Neural crest cell (in vitro differentiated cells): ENCODE data around the gene CD274. TPM values are rescaled to one million over a fixed set of nuclear protein-coding genes. Genes with fewer than 3 reads are reported as not detected.

Source experiments
- DNase-seq: peaks from one replicate; pipeline ENCODE4 v3.0.0; 2021; ENCODE audit warnings: low read depth, mixed read lengths, low spot score
- H3K27ac Mint-ChIP-seq: one replicate; pipeline ENCODE4 v1.8.0; 2021; ENCODE audit warnings: mild to moderate bottlenecking, mixed read lengths; ENCODE audit not compliant: unreplicated experiment
- H3K27me3 Mint-ChIP-seq: 2 replicates; pipeline ENCODE4 v1.8.0; 2021; ENCODE audit warnings: low read depth, mild to moderate bottlenecking, mixed read lengths
- H3K36me3 Mint-ChIP-seq: 2 replicates; pipeline ENCODE4 v1.8.0; 2021; ENCODE audit warnings: low read depth, mild to moderate bottlenecking, mixed read lengths
- H3K4me1 Mint-ChIP-seq: 2 replicates; pipeline ENCODE4 v1.8.0; 2021; ENCODE audit warnings: mixed read lengths
- H3K4me3 Mint-ChIP-seq: one replicate; pipeline ENCODE4 v1.8.0; 2021; ENCODE audit warnings: mild to moderate bottlenecking, mixed read lengths
- H3K9me3 Mint-ChIP-seq: 2 replicates; pipeline ENCODE4 v1.8.0; 2021; ENCODE audit warnings: mixed read lengths
- total RNA-seq: library from RNA; stranded (reverse); gene quantifications from 2 replicates; pipeline ENCODE4 v1.2.1, GENCODE V29; 2021
- TF ChIP-seq, protein P1 (sequence below): fragments of 200-600 bp; sonication (generic); conservative IDR thresholded peaks from 2 replicates; pipeline ENCODE4 v1.5.0; 2021; ENCODE audit warnings: antibody characterized with exemption, mild to moderate bottlenecking

Gene CD274
- total RNA-seq, 1 donor from 2014 or later, result not detected

DNA sequence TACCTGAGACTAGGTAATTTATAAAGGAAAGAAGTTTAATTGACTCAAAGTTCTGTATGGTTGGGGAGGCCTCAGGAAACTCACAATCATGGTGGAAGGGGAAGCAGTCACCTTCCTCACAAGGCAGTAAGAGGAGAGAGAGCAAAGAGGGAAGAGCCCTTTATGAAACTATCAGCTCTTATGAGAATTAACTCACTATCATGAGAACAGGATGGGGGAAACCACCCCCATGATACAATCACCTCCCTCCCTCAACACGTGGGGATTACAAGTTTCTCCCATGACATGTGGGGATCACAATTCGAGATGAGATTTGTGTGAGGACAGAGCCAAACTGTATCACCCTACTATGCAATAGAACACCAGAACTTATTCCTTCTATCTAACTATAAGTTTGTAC is 27.9 kb downstream of the CD274 start:
- H3K27me3 Mint-ChIP-seq, result peaks cover 5% of the 10 kb centered on the region
- H3K9me3 Mint-ChIP-seq, result peaks cover 2% of the 10 kb centered on the region
- H3K4me3 Mint-ChIP-seq, result no peak overlapping the region
- TF ChIP-seq, protein P1, sequence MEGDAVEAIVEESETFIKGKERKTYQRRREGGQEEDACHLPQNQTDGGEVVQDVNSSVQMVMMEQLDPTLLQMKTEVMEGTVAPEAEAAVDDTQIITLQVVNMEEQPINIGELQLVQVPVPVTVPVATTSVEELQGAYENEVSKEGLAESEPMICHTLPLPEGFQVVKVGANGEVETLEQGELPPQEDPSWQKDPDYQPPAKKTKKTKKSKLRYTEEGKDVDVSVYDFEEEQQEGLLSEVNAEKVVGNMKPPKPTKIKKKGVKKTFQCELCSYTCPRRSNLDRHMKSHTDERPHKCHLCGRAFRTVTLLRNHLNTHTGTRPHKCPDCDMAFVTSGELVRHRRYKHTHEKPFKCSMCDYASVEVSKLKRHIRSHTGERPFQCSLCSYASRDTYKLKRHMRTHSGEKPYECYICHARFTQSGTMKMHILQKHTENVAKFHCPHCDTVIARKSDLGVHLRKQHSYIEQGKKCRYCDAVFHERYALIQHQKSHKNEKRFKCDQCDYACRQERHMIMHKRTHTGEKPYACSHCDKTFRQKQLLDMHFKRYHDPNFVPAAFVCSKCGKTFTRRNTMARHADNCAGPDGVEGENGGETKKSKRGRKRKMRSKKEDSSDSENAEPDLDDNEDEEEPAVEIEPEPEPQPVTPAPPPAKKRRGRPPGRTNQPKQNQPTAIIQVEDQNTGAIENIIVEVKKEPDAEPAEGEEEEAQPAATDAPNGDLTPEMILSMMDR, result no peak
- H3K27ac Mint-ChIP-seq, result no peak overlapping the region
- no peaks in the 10 kb centered on the region for H3K4me1 Mint-ChIP-seq
- no peak for DNase-seq
- H3K36me3 Mint-ChIP-seq, result no peaks in the 10 kb centered on the region

DNA sequence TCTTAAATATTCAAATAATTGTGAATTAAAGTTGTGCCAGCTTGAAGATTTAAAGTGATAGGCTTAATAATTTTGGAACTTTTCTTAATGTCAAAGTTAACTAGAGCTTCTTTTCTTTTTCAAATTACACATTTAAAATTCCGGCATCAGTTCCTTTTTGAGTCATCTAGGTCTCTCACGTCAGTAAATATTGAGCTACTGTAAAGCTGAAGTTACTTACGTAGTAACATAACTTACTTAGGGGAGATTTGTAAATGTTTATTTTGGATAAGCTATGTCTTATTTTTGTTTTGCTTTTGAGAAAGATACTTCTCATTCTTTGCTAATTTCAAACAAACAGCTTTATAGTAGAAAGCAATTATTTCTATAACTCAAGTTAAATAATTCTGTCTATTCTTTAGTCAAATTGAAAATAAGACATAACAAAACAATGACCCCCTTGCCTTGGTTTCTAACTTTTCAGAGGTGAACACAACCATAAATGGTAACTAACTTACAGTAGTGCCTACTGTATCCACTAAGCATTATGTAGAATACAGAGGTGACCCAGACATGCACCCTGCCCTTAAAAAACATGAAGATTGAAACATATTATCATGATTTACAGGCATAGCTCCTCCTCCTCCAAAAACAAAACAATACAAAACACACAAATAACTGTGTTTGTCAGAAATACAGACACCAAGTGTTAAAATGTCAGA is 29.8 kb downstream of the CD274 start:
- H3K4me3 Mint-ChIP-seq, result no peak overlapping the region

DNA sequence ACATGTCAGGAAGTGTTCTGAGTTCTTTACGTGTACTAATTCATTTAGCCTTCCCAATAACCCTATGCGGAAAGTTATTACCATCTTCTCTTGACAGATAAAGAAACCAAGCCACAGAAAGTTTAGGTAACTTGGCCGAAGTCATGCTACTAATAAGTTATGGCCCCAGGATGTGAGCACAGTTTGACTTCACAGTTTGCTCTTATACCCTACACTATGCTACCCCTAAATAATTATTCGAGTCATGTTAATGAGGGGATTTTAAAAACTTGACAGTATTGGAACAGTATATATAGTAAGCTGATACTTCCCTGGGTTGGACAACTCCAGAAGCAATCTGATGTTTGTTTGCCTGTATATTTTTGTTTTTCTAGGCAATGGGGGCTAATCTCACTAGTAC is 30.6 kb downstream of the CD274 start:
- Mint-ChIP-seq H3K27ac (no peak overlapping the region), H3K9me3 (peaks cover 2% of the 10 kb centered on the region), H3K27me3 (no peaks in the 10 kb centered on the region), H3K4me1 (no peaks in the 10 kb centered on the region), H3K36me3 (no peaks in the 10 kb centered on the region), H3K4me3 (no peak overlapping the region)
- DNase-seq, result no peak
- TF ChIP-seq, protein P1, result no peak

More for the DNA sequence above, 29.8 kb downstream of the CD274 start:
- Mint-ChIP-seq H3K27me3 (no peaks in the 10 kb centered on the region), H3K27ac (no peak overlapping the region), H3K9me3 (peaks cover 2% of the 10 kb centered on the region), H3K36me3 (no peaks in the 10 kb centered on the region), H3K4me1 (no peaks in the 10 kb centered on the region)
- TF ChIP-seq, protein P1, result no peak
- no peak for DNase-seq

DNA sequence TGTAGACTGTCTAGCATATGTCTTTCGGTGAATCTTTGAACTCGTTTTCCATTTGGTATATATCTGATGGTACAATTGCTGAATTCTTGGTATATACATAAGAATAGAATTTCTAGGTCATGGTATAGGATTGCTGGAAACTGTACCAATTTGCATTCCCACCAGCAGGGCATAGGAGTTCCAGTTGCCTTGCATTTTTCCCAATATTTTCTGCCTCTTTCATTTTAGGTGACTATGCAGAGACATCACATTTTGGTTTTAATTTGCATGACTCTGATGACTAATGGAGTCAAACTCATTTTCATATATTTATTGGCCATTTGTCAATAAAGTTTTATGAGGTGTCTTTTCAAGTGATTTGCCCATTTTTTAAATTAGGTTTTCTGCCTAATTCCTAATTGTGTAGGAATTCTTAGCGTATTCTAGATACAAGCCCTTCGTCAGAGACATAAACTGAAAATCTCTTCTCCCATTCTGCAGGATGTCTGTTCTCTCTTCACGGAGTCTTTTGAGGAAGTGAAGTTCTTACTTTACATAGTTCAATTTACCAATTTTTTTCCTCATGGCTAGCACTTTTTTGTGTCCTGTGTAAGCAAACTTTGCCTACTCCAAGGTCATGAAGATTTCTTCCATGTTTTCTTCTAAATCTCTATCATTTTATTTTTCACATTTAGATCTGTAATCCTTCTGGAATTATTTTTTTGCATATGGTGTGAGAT is 31.1 kb downstream of the CD274 start:
- no peaks in the 10 kb centered on the region for H3K27me3 Mint-ChIP-seq
- DNase-seq, result no peak
- no peaks in the 10 kb centered on the region for H3K4me1 Mint-ChIP-seq
- H3K4me3 Mint-ChIP-seq, result no peak overlapping the region
- no peaks in the 10 kb centered on the region for H3K36me3 Mint-ChIP-seq
- TF ChIP-seq, protein P1, result peak; percentile 35
- H3K9me3 Mint-ChIP-seq, result peaks cover 2% of the 10 kb centered on the region
- H3K27ac Mint-ChIP-seq, result no peak overlapping the region

GRCh38 chr9:5482194-5482593 is 31.9 kb downstream of the CD274 start:
- Mint-ChIP-seq H3K4me3 (no peak overlapping the region), H3K27me3 (no peaks in the 10 kb centered on the region), H3K36me3 (no peaks in the 10 kb centered on the region), H3K4me1 (no peaks in the 10 kb centered on the region), H3K9me3 (peaks cover 2% of the 10 kb centered on the region), H3K27ac (no peak overlapping the region)
- TF ChIP-seq, protein P1, result no peak
- DNase-seq, result no peak
